Cerebellar nuclear complex (tissue), 1 donor: Measurements from ENCODE around the gene APLF.
A peak's percentile ranks its signal among the peaks of the same experiment; 100 is the strongest.
"Not testable (repeated sequence)": the region's sequence is repeated elsewhere in the genome, so short reads cannot be mapped to it uniquely, and the experiment has no call there.

ENCODE experiments used
- DNase-seq, 2 experiments: peaks; one replicate each; lab custom pipeline; 2025; lab: John Stamatoyannopoulos, UW

The APLF gene

DNA sequence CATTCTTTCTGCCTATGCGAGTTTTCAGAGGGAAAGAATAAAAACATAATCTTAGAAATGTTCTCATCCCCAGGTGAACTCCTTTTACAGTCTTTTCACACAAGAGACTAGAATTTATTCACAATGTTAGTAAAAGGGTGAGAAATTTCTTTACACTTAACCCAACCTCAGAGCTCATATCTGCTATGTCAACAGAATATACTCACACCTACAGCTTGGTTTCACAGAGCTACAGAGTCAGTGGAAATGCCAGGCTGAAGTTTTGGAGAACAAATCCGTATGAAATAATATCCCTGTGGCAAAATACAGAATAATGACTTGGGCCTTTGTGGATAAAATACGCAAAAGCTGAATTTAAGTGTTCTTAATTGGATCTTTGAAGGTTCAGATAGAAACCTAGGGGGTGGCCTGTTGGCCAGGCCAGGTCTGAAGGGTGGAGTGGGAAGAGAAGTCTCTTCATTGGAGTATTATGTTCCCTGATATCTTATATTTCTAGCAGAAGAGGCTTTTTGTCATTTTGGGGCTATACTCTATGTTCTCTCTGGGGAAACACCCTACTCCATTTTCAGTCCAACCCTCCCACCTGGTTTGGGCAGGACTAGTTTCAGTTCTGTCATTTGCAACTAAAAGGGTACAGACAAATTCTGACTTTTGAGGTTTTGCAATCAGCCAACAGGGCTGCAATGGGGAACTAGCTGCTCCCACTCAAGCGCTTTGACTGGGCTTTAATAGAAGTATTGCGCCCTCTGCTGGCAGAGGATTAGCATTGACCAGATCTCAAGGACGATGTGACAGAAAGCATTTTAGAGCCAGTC lies 26.0 kb upstream of the APLF start:
- peak in 1 of 2 experiments; percentile 84 for DNase-seq

DNA sequence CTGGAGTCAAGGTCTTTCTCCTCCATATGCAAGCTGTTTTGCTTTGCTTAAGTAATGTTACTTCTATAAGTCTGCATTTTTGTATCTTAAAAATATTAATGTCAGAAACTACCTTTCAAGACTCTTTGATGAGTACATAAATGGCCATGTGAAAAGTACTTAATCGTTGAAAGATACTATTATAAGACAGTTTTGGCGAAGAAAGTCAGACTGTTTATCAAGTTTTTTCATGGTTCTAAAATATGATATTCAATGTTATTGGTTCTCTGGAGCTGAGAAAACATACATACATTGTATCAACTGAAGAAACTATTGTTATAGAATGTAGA lies 25.4 kb upstream of the APLF start:
- DNase-seq: no peak

DNA sequence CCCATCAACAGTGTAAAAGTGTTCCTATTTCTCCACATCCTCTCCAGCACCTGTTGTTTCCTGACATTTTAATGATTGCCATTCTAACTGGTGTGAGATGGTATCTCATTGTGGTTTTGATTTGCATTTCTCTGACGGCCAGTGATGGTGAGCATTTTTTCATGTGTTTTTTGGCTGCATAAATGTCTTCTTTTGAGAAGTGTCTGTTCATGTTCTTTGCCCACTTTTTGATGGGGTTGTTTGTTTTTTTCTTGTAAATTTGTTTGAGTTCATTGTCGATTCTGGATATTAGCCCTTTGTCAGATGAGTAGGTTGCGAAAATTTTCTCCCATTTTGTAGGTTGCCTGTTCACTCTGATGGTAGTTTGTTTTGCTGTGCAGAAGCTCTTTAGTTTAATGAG lies 21.0 kb upstream of the APLF start:
- not testable (repeated sequence) for DNase-seq

DNA sequence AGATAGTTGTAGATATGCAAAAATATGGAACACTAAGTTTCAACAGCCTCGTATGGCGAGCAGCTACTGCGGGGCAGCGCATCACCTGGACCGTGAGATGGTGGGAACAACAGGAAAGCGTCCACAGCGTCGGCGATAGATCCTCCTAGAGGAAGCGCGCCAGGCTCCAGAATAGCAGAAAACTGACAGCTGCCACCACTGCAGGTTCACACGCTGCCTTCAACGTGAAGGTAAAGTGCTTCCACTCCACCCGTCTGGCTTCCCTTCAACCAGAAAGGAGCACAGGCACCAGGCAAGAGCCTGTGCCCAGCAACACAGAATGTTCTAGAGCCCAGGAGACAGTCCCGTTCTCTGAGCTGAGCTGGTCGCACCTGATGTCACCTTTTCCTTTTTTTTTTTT lies 20.3 kb upstream of the APLF start:
- DNase-seq: no peak

DNA sequence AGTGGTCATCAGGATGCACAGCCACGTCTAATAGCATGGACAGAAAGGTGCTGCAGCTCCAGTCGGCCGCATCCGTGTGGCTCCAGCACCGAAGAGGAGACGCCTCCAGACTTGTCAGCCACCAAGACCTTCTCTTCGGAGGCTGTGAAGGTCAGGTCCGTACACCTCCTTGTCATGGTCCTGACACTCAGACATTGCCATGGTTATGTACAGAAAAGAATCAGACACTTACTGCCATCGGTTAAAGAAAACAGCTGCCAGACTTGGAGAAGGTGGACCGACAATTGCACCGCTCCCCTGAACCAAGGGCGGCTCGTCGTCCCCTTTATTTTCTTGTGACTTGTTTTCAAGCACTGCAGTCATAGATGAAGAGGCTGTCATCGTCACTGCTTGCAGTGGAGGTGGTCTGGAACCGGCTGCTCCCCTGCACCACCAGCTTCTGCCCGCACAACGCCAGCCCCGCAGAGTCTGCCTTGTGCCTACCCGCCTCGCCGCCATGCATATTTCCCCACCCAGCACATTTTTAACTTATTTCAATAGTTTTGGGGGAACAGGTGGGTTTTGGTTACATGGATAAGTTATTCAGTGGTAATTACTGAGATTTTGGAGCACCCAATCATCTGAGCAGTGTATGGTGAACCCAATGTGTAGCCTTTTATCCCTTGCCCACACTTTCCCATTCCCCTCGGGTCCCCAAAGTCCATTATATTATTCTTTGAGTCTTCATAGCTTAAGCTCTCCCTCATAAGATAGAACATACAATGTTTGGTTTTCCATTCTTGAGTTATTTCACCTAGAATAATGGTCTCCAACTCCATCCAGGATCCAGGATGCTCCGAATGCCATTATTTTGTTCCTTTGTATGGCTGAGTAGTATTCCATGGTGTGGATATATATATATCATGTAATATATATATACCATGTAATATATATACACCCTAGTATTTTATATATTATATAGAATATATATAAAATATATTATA lies 18.4 kb upstream of the APLF start:
- no peak for DNase-seq

DNA sequence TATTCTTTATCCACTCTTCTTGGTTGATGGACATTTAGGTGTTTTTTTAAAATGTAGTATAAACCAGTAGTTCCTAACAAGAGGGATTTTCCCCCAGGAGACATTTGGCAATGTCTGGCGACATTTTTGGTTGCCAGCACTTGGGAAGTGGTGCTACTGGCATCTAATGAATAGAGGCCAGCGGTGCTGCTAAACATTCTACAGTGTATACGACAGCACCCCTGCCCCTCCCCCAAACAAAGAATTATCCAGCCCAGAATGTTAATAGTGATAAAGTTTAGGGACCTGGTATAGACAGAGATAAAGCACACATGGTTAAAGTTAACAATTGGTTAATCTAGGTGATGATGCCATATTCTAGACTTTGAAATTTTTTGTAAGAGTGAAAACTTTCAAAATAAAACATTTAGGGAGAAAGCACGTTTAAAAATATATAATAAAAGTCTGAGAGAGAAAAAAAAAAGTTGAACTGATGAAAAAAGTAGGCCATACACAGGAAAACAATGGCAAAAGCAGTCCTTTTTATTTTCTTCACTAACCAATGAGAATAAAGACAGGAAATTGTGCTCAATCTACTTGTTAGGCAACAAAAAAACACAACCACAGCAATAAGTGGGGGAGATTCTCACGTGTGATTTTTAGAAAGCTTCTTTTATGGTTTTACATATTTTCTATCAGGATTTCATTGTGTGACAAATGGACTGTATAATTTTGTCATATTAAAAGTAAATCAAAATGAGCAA lies 15.1 kb upstream of the APLF start:
- no peak for DNase-seq

DNA sequence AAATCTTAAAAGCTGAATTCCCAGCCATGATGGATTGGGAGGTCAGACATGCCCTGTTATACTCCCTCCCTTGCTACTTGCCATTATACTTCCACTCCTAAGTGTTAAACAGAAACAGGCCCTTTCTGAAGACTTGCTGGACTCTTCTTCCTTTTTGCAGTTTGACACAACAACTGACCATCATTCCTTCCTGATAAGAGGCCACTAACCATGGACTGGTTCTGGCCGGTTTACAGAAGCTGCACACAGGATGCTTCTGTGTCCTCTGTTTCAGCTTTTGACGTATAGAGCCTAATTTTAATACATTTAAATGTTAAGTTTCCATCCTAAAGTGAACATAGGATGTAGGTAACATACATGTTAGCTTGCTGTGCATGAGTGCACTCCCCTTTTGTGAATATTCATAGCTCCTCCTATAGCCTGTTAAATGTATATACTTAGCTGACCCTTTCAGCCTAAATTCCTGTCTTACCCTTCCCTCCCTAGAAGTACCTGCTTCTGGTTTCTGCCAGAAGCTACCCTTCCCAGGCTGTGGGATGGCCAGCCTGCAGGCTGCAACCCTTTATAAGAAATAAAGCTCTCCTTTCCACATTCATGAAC lies 13.5 kb upstream of the APLF start:
- DNase-seq: no peak

DNA sequence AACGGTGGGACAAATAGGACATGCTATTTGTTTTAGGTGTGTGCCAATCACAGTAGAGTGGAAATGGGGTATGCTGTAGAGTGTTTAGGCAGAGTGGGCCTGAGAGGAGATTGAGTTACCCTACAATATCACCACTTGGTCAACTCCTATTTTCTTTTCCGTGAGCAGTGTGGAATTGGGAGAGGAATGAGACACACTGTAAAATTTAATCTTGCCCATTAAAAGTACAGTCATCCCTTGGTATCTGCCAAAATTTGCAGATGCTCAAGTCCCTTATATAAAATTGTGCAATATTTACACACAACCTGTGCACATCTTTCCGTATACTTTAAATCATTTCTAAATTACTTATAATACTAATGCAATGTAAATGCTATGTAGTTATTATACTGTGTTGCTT lies 12.7 kb upstream of the APLF start:
- DNase-seq: no peak

DNA sequence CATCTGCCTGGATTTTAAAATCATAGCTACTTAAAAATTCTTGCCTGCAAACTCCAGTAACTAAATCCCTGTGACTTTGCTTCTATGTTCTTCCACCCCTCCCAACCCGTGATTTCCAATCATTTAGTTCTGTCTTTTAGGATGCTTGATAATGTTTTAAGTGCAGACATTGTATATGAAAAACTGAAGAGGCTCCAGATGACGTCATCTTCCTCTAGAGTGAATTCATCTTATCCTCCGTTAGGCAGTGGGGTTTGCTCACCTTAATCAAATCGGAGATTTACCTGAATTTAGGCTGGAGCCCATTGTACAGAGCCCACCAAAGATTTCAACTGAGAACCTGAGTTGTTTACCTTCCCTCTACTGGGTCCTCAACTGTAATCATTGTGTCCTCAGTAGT lies 11.2 kb upstream of the APLF start:
- DNase-seq: no peak

DNA sequence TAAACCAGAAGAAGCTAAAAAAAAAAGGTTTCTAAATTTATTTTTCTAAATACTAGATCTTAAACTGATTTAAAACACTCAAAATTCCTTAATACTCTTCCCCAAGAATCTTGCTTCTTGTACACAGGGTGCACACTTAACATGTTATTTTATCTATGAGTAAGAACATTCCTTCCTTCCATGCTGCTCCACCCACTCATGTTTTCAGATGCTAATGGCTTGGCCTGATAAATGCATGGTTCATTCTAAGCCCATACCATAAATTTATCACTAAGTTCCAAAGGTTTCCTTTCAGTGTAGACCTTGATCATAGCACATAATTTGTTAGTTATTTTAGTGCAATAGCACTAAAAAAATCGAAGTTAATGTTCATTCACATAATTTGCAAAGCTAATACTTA lies 8.4 kb upstream of the APLF start:
- DNase-seq: no peak

DNA sequence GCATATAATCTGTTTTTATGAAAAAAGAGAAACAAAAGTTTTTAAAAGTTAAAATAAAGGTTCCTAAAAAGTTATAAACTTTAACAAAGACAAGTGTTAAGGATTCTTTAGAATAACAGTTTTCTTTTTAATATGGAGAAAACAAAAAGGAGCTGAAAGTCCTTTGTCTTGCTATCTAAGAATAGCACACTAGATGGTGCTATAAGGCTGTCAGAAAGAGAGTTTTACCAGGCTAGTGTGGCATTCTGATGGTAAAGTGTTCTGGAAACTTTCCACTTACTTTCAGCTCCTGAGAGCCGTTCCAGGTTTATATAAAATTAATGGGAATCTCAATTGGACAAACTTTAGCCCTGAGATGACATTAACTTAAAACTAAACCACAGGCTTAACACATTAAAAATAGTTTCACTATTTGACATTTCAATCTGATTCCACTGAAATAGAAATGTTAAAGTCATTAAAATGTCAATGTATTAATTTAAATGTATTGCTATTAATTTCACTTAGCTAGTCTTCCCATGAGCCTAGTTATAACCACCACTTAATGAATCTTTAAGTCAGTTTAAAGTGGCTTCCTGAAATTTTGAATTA lies 4.0 kb upstream of the APLF start:
- DNase-seq: no peak

DNA sequence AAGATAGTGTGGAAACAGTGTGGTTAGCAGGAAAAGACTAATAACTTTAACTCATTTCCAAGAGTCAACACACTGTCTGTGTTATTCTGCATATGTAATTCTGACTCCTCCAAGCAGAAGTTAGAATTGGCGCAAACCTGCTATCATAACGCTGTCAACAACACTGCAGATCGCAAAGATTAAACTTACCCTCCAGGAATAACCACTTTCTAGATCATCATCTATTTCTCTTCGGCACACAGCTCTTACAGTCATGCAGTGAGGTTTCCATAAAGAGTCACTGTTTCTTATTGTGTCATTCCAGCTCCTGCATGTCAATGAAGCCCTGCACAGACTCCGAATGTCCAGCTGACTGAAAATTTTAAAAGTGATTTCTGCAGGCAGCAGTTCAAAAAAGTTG lies 2.7 kb upstream of the APLF start:
- DNase-seq: no peak

DNA sequence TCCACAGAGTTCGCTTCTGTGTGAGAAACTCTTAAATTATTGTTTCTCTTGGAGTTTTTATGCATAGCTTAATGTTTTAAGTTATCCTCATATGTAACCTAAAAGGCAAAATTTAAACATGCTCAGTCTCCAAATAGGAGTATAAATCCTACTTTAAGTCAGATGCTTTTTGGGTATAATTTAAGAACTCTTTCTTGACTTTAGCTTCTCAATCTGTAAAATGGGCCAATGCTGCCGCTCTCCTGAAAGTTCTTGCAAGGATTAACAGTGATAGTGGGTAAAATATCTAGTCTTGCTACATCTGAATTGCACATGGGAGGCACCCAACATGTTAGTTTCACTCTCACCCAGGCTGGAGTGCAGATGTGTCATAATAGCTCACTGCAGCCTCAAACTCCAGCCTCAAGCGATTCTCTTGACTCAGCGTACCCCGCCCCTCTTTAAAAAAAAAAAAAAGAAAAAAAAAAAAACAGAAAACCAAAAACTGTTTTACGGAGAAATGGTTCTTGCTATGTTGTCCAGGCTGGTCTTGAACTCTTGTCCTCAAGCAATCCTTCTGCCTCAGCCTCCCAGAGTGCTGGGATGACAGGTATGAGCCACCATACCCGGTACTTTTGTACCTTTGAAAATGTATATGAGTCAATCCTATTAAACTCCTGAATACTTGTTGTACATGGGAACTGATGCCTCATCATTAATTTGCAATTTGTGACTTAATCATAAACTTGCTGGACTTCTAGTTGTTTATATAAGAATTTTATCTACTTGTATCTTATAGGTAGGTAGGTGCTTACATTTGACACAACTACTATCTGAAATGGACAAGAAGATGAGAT lies 2.1 kb upstream of the APLF start:
- no peak for DNase-seq

DNA sequence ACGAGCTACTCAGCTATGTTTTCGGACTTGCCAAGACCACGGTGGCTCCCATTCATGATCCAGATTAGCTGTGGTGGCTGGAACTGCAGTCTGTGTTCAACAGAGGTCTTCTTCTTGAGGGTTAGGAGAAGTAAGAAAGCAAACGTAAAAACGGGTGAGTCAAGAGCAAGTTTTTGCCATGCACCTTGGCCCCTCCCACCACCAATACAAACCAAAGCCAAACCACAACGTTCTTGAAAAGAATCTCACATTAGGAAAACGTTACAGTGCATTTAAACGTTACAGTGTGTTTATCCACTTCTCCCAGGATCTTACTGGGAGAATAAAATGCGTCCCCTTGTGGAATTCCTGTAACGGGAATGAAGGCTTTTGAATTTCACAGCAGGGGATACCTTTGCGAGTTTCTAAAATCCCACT lies 1.0 kb upstream of the APLF start:
- no peak for DNase-seq

DNA sequence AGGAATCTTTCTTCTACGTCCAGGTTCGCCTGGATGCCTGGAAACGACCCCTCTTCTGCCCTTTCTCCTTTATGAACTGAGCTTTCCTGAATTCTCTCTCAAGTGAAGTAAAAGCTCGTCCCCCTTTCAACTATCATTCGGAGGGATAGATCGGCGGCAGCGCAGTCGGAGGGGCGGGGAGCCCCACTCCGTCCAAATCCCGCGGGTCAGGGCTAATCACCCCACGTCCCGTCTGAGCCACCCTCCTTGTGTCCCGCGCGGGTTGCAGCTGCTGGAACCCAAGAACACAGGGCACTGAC lies 658 bp upstream of the APLF start:
- no peak for DNase-seq

DNA sequence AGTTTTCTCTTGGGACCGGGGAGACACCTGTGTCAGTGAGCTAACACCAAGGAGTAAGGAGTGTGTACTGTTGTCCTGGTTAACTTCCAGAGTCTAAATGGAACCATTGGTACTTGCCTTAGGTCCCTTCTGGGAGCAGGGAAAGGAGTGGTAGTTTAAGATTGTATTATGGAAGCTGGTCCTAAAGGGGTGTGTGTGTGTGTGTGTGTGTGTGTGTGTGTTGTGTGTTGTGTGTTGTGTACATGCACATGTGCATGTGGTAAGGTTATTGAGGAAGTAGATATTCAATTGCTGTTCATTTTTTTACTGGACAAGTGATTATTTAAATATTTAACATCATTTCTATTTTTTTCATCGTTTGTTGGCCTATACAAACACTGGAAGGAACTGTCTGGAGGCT lies 1.4 kb downstream of the APLF start:
- no peak for DNase-seq

DNA sequence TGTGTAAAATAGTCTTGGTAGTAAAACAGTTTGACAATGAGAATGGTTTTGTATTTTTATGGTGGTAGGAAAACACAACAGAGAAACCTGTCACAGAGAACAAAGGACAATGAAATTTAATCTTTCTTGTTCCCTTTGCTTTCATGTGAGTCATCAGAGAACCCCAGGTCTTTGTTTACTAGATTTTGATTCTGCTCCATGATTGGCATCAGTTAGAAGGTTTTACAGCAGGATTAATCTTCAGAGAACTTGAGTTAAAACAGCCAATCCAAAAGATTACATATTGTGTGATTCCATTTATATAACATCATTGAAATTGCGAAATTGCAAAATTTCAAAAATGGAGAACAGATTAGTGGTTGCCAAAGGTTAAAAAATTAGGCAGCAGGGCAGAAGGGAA lies 2.5 kb downstream of the APLF start:
- no peak for DNase-seq

DNA sequence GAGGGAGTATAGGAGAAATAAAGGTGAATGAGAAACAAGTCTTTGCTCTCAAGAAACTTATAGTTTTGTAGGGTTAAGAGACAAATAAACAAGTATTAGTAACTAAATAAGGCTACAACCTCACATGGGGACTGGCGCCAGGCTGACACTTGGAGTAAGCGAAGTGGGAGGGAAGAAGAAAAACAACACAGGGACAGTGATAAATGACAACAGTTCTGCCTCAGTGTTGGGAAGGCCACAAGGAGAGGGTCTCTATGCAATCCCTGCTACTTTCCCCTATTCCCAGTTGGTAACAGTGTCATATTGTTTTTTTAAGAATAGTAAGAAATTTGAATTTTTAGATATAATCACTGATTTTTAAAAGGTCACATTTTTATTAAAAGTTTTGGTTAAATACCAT lies 4.0 kb downstream of the APLF start:
- no peak for DNase-seq

DNA sequence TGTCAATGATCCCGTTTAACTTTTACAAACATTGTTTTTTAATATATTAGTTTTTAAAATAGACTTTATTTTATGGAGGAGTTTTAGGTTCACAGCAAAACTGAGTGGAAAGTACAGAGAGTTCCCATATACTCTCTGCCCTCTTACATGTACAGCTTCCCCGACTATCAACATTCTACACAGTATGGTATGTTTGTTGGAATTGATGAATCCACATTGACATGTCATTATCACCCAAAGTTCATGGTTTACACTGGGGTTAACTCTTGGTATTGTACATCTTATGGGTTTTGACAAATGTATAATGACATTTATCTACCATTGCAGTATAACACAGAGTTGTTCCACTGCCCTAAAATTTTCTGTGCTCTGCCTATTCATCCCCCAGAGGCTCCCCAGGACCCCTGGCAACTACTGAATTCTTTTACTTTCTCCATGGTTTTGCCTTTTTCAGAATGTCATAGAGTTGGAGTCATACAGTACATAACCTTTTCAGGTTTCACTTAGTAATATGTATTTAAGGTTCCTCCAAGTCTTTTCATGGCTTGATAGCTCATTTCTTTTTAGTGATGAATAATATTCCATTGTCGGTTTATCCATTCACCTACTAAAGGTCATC lies 5.5 kb downstream of the APLF start:
- DNase-seq: no peak

DNA sequence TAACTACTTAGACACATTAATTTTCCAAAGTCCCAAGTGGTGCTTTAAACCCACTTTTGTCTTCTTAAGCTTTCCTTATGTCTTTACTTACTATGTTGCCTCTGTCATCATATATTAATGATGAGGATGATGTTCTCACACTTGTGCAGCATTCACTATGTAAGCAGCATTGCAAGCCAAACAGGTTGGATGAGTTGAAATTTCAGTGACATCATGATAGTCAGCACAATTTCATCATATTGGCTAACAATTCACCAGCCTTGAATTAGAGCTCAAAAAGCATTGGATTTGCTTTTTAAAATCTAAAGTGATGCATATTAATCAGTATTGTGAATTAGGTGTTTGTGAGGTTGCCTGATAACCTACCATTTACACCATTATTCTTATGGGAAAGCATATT lies 7.7 kb downstream of the APLF start:
- no peak for DNase-seq

DNA sequence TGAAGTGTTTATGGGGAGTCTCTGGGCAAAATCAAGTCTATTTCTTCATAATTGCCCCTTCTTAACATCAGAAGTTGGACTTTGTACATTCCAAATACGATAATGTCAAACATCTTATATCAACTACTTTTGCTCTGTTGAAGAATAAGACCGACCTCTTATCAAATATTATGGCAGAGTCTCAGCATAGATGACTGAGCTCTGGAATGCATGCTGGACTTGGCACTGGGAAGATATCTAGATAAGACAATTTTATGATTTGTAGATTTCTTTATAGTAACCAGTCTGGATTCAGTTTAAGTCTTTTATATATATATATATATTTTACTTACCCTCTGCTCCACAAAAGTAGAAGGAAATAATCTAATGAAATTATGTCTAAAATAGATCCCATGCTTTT lies 8.2 kb downstream of the APLF start:
- no peak for DNase-seq
